ENCODE results near the gene SLC7A6OS. TPM values are rescaled to one million over a fixed set of nuclear protein-coding genes. Genes with fewer than 3 reads are reported as not detected.

Gene SLC7A6OS
- 14.0 and 15.9 TPM in 2 replicates for total RNA-seq

DNA sequence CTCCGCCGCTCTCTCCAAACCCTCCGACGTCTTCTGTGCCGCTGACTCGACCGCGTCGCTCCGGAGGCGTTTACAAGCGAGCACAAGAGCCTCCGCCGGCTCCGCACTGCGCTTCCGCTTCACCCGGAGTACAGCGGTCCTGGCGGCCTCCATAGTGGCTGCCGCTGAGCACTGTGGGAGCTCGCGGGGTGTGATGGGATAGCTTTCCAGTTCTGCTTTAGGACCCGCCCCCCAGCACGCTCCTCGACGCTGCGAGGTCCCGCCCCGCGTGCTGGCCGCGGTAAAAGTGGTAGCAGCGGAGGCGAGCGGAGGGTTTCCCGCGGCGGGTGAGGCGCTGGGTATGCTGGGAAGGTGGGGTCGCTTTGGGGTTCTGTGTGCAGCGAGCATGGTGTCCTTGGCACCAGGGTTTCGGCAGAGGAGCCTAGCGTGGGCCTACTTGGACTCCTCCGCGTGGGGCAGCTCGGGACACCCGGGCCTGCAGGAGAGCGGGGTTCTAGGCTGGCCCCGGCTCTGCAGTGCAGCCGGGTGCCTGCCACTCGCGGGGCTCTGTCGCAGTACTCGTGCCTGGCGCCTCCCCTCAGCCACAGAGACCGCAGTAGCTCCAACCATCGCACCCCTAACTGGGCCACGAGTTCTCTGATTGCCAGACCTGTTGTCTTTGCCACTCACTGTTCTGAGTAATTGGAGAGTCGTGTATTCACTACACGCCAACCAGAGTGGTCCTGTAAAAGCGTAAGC is at the start of gene SLC7A6OS, which contains the start of gene PRMT7:
Gene SLC7A6OS, minus strand, starts transcription at position 173 of the 738 bp plus-strand sequence. Its CDS starts 20 bp downstream, at position 153.
Gene PRMT7, plus strand, starts transcription at position 246 of the 738 bp plus-strand sequence. CDS start 4,961 bp downstream, outside the sequence.

GRCh38 chr16:68264128-68265077 is 46.3 kb downstream of the SLC7A6OS start, which contains the start of gene SLC7A6:
TSS of gene SLC7A6 (plus strand) at chr16:68264526. CDS start at chr16:68274727, 10,201 bp downstream.

Other genes starting within 250 kb of the SLC7A6OS start
- gene NFATC3, start 225.6 kb downstream of the SLC7A6OS start, total RNA-seq, result 7.8 and 10.3 TPM in 2 replicates
- 0.15 and 0.97 TPM in 2 replicates for gene ESRP2, start 74.8 kb downstream of the SLC7A6OS start, total RNA-seq
- 16.6 and 18.5 TPM in 2 replicates for gene PLA2G15, start 65.6 kb downstream of the SLC7A6OS start, total RNA-seq
- gene SLC7A6, start 46.4 kb downstream of the SLC7A6OS start, total RNA-seq, result 24.4 and 27.2 TPM in 2 replicates
- 37.4 and 65.8 TPM in 2 replicates for gene PRMT7, start 73 bp upstream of the SLC7A6OS start, total RNA-seq
- gene SMPD3, start 137.6 kb upstream of the SLC7A6OS start, total RNA-seq, result not detected in 2 replicates
- 11.7 and 27.7 TPM in 2 replicates for gene ZFP90, start 228.3 kb upstream of the SLC7A6OS start, total RNA-seq